Ovary (tissue), 3 donors: ENCODE results near the gene MUC5AC.

Experiments
- POLR2A ChIP-seq: fragments of 450-650 bp; IDR thresholded peaks from one replicate; pipeline ENCODE4 v1.6.1; 2017; ENCODE audit warnings: antibody characterized with exemption, mild to moderate bottlenecking, moderate library complexity
- TF ChIP-seq, protein P1 (sequence below), 3 donors: fragments of 450-650 bp in 2 of 3; fragments of 200-600 bp in 1 of 3; IDR thresholded peaks; one replicate each; pipeline versions ENCODE4 v1.5.1 to v1.8.0; 2016 to 2022; ENCODE audit warnings: antibody characterized with exemption in 3 of 3, mild to moderate bottlenecking in 1 of 3
- donor health status: DM: no; HTN: no; CAD: no.

GRCh38 chr11:1116666-1117390 is 40.9 kb upstream of the MUC5AC start:
- TF ChIP-seq, protein P1, sequence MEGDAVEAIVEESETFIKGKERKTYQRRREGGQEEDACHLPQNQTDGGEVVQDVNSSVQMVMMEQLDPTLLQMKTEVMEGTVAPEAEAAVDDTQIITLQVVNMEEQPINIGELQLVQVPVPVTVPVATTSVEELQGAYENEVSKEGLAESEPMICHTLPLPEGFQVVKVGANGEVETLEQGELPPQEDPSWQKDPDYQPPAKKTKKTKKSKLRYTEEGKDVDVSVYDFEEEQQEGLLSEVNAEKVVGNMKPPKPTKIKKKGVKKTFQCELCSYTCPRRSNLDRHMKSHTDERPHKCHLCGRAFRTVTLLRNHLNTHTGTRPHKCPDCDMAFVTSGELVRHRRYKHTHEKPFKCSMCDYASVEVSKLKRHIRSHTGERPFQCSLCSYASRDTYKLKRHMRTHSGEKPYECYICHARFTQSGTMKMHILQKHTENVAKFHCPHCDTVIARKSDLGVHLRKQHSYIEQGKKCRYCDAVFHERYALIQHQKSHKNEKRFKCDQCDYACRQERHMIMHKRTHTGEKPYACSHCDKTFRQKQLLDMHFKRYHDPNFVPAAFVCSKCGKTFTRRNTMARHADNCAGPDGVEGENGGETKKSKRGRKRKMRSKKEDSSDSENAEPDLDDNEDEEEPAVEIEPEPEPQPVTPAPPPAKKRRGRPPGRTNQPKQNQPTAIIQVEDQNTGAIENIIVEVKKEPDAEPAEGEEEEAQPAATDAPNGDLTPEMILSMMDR (IDR thresholded peaks at IDR 0.05) = no peak
- no peak for TF ChIP-seq POLR2A
